HEK293 (cell line): Measurements from ENCODE around the gene CYP2U1.

Experiments used
- CTCF ChIA-PET: fragments of 350-600 bp; formaldehyde crosslinking; extraction: SDS; loops from one replicate; lab custom pipeline; 2021; ENCODE audit warnings: antibody characterized with exemption; lab: Yijun Ruan, JAX
- POLR2A ChIA-PET: fragments of 300-600 bp; formaldehyde crosslinking; extraction: SDS; loops from one replicate; lab custom pipeline; 2020; ENCODE audit warnings: antibody characterized with exemption, inconsistent platforms; lab: Yijun Ruan, JAX
- H3K27ac ChIP-seq: fragments of 200-500 bp; sonication (Bioruptor generic); 2 replicates; pipeline ENCODE4 v1.5.1; 2014; ENCODE audit warnings: low read depth, low read length, control low read depth, inconsistent platforms; ENCODE audit errors: extremely low read depth
- H3K36me3 ChIP-seq, 2 experiments: fragments of 200-500 bp in 1 of 2; sonication (Bioruptor generic) in 1 of 2; 1 replicate in 1 of 2; 2 replicates in 1 of 2; pipeline ENCODE4 v1.5.1; 2014 to 2017; ENCODE audit warnings: inconsistent platforms in 2 of 2, low read length in 2 of 2; ENCODE audit not compliant: control insufficient read depth in 2 of 2, insufficient read depth in 1 of 2
- H3K4me1 ChIP-seq: fragments of 200-500 bp; sonication (Bioruptor generic); 2 replicates; pipeline ENCODE4 v1.5.1; 2014; ENCODE audit warnings: mild to moderate bottlenecking, low read length, inconsistent platforms; ENCODE audit not compliant: control insufficient read depth, insufficient read depth
- H3K4me3 ChIP-seq: 2 replicates; pipeline ENCODE4 v1.5.1; 2011; ENCODE audit warnings: low read depth, mild to moderate bottlenecking, control low read depth, low read length, moderate library complexity
- H3K9me3 ChIP-seq: fragments of 200-500 bp; sonication (Bioruptor generic); 2 replicates; pipeline ENCODE4 v1.5.1; 2014; ENCODE audit warnings: low read depth, low read length, inconsistent platforms; ENCODE audit not compliant: control insufficient read depth, insufficient read depth
- GFI1B ChIP-seq: fragments of 450-650 bp; formaldehyde crosslinking; IDR thresholded peaks from 2 replicates; pipeline ENCODE4 v1.5.1; 2016; ENCODE audit warnings: missing biosample characterization, missing genetic modification characterization
- PATZ1 ChIP-seq: fragments of 450-650 bp; formaldehyde crosslinking; IDR thresholded peaks from 2 replicates; pipeline ENCODE4 v1.5.1; 2016; ENCODE audit warnings: missing biosample characterization, missing genetic modification characterization
- TCF7L2 ChIP-seq: IDR thresholded peaks from 2 replicates; pipeline ENCODE4 v1.6.1; 2011; ENCODE audit warnings: low read depth, mild to moderate bottlenecking, inconsistent platforms, low read length, moderate library complexity, borderline replicate concordance
- ZBTB7A ChIP-seq: fragments of 450-650 bp; formaldehyde crosslinking; IDR thresholded peaks from 2 replicates; pipeline ENCODE4 v1.5.1; 2016; ENCODE audit warnings: low read depth, missing biosample characterization, missing genetic modification characterization
- ZBTB8A ChIP-seq: fragments of 450-650 bp; formaldehyde crosslinking; IDR thresholded peaks from 2 replicates; pipeline ENCODE4 v1.5.1; 2016; ENCODE audit warnings: missing biosample characterization, missing genetic modification characterization
- ZFHX2 ChIP-seq: fragments of 450-650 bp; formaldehyde crosslinking; conservative IDR thresholded peaks from 2 replicates; pipeline ENCODE4 v1.5.1; 2016; ENCODE audit warnings: missing biosample characterization, missing genetic modification characterization
- ZFP3 ChIP-seq: fragments of 450-650 bp; formaldehyde crosslinking; IDR thresholded peaks from 2 replicates; pipeline ENCODE4 v1.5.1; 2016; ENCODE audit warnings: low read depth, missing biosample characterization, missing genetic modification characterization
- ZNF10 ChIP-seq: fragments of 450-650 bp; formaldehyde crosslinking; IDR thresholded peaks from 2 replicates; pipeline ENCODE4 v1.5.1; 2017; ENCODE audit warnings: missing biosample characterization, missing genetic modification characterization
- ZNF335 ChIP-seq: fragments of 450-650 bp; formaldehyde crosslinking; conservative IDR thresholded peaks from 2 replicates; pipeline ENCODE4 v1.5.1; 2016; ENCODE audit warnings: missing biosample characterization, missing genetic modification characterization
- ZNF521 ChIP-seq: fragments of 450-650 bp; formaldehyde crosslinking; IDR thresholded peaks from 2 replicates; pipeline ENCODE4 v1.5.1; 2017; ENCODE audit warnings: missing biosample characterization, mild to moderate bottlenecking, missing genetic modification characterization
- ZNF544 ChIP-seq: fragments of 450-650 bp; formaldehyde crosslinking; IDR thresholded peaks from 2 replicates; pipeline ENCODE4 v1.5.0; 2017; ENCODE audit warnings: missing biosample characterization, missing genetic modification characterization
- ZNF626 ChIP-seq: fragments of 450-650 bp; sonication (Bioruptor Pico); formaldehyde crosslinking; IDR thresholded peaks from 2 replicates; pipeline ENCODE4 v1.5.1; 2018; ENCODE audit warnings: missing biosample characterization, missing genetic modification characterization, inconsistent platforms
- ZNF660 ChIP-seq: fragments of 450-650 bp; IDR thresholded peaks from 2 replicates; pipeline ENCODE4 v1.5.1; 2018; ENCODE audit warnings: missing biosample characterization, mild to moderate bottlenecking, missing genetic modification characterization
- ZNF664 ChIP-seq: fragments of 450-650 bp; formaldehyde crosslinking; IDR thresholded peaks from 2 replicates; pipeline ENCODE4 v1.5.1; 2016; ENCODE audit warnings: missing biosample characterization, missing genetic modification characterization
- ZNF747 ChIP-seq: fragments of 450-650 bp; formaldehyde crosslinking; IDR thresholded peaks from 2 replicates; pipeline ENCODE4 v1.5.1; 2016; ENCODE audit warnings: missing biosample characterization, missing genetic modification characterization
- ZNF843 ChIP-seq: fragments of 450-650 bp; formaldehyde crosslinking; IDR thresholded peaks from 2 replicates; pipeline ENCODE4 v1.5.1; 2016; ENCODE audit warnings: missing biosample characterization, missing genetic modification characterization
- TF ChIP-seq, protein P1 (sequence below): fragments of 450-650 bp; formaldehyde crosslinking; IDR thresholded peaks from 2 replicates; pipeline ENCODE4 v1.5.1; 2016; ENCODE audit warnings: missing biosample characterization, missing genetic modification characterization
- TF ChIP-seq, protein P2 (sequence below): fragments of 450-650 bp; formaldehyde crosslinking; optimal IDR thresholded peaks from 2 replicates; pipeline ENCODE3; 2016; ENCODE audit warnings: missing biosample characterization, mild to moderate bottlenecking, missing genetic modification characterization

Gene CYP2U1

DNA sequence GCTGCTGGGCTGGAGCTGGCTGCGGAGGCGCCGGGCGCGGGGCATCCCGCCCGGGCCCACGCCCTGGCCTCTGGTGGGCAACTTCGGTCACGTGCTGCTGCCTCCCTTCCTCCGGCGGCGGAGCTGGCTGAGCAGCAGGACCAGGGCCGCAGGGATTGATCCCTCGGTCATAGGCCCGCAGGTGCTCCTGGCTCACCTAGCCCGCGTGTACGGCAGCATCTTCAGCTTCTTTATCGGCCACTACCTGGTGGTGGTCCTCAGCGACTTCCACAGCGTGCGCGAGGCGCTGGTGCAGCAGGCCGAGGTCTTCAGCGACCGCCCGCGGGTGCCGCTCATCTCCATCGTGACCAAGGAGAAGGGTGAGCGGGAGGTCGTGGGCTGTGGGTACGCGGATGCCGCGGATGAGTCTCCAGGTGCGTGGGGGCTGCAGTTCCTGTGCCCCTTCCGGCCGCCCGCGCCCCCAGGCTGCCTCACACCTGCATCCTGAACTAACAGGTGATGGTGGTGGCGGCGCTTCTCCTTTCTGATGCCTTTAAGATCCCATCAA, 499 bp downstream of the CYP2U1 start (continued):
- TF ChIP-seq, protein P1, sequence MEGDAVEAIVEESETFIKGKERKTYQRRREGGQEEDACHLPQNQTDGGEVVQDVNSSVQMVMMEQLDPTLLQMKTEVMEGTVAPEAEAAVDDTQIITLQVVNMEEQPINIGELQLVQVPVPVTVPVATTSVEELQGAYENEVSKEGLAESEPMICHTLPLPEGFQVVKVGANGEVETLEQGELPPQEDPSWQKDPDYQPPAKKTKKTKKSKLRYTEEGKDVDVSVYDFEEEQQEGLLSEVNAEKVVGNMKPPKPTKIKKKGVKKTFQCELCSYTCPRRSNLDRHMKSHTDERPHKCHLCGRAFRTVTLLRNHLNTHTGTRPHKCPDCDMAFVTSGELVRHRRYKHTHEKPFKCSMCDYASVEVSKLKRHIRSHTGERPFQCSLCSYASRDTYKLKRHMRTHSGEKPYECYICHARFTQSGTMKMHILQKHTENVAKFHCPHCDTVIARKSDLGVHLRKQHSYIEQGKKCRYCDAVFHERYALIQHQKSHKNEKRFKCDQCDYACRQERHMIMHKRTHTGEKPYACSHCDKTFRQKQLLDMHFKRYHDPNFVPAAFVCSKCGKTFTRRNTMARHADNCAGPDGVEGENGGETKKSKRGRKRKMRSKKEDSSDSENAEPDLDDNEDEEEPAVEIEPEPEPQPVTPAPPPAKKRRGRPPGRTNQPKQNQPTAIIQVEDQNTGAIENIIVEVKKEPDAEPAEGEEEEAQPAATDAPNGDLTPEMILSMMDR (tag by site-specific recombination): 0 out of 2 replicates have a peak, but pooled peaks have one; percentile 19
- TF ChIP-seq GFI1B (tag by site-specific recombination) (no peak), PATZ1 (tag by site-specific recombination) (0 out of 2 replicates have a peak, but pooled peaks have one; percentile 20), ZNF335 (tag by site-specific recombination) (peak; percentile 84), ZBTB7A (no peak), ZNF10 (peak; percentile 58; the same call in 1 of the 2 replicates), ZNF747 (tag by site-specific recombination) (no peak), ZNF660 (tag by site-specific recombination) (0 out of 2 replicates have a peak, but pooled peaks have one; percentile 9), ZFP3 (tag by site-specific recombination) (no peak), TCF7L2 (no peak), ZFHX2 (tag by site-specific recombination) (peak; percentile 36; the same call in 1 of the 2 replicates), ZNF626 (no peak), ZNF521 (no peak), ZNF843 (tag by site-specific recombination) (no peak)
- TF ChIP-seq, protein P2, sequence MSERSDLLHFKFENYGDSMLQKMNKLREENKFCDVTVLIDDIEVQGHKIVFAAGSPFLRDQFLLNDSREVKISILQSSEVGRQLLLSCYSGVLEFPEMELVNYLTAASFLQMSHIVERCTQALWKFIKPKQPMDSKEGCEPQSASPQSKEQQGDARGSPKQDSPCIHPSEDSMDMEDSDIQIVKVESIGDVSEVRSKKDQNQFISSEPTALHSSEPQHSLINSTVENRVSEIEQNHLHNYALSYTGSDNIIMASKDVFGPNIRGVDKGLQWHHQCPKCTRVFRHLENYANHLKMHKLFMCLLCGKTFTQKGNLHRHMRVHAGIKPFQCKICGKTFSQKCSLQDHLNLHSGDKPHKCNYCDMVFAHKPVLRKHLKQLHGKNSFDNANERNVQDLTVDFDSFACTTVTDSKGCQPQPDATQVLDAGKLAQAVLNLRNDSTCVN (tag by site-specific recombination): peak; percentile 70
- TF ChIP-seq, all 188 proteins: peak for 12

DNA sequence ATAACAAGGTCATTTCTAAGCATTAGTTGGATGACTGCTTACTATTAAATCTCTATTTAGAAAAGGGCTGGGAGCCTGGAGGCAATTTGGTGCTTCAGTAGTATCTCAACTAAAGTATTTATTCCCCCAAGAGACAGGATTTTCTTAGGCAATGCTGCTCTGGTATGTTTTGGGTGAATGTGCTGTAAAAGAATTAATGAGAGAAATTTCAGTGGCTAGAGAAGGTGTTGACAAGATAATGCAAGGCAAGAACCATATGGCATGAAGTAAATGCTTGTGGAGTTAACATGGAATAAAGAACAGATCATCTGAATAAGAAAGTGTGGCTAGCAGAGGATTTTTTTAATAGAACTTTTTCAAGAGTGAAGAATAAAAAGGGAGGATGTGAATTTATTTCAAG, 3.9 kb downstream of the CYP2U1 start:
- H3K27ac ChIP-seq: no peak overlapping the region
- no peak for TF ChIP-seq ZNF544 (tag by site-specific recombination)
- TF ChIP-seq ZBTB8A: no peak
- TF ChIP-seq ZNF664 (tag by site-specific recombination): peak; percentile 78
- TF ChIP-seq, protein P1 (tag by site-specific recombination): no peak
- TF ChIP-seq, all 188 proteins: peak for 1
- H3K36me3 ChIP-seq: peaks cover 0 to 17% of the 10 kb centered on the region in 2 experiments; a peak in 1 of 3 replicates
- H3K9me3 ChIP-seq: no peaks in the 10 kb centered on the region
- CTCF ChIA-PET: no interaction called here
- H3K4me3 ChIP-seq: no peak overlapping the region
- no peaks in the 10 kb centered on the region for H3K4me1 ChIP-seq
- POLR2A ChIA-PET: no interaction called here
